HepG2 (cell line): Measurements from ENCODE around the gene SLC4A11. TPM values are rescaled to one million over a fixed set of nuclear protein-coding genes. Genes with fewer than 3 reads are reported as not detected.

Source experiments
- ATAC-seq: fragments of 200-7000 bp; cut with Tn5 transposase; 3 replicates; pipeline ENCODE4 v1.9.1; 2020; ENCODE audit warnings: mild to moderate bottlenecking, moderate library complexity
- BruUV-seq: library from RNA; stranded (reverse); fragments of 400-500 nt; replicated peaks from 2 replicates; lab custom pipeline; 2021; lab: Mats Ljungman, UMichigan
- CTCF ChIA-PET: fragments of 300-600 bp; formaldehyde crosslinking; extraction: SDS; loops from one replicate; lab custom pipeline; 2021; ENCODE audit warnings: low total read pairs, inconsistent platforms, low intra/inter-chr PET ratio; lab: Yijun Ruan, JAX
- POLR2A ChIA-PET: fragments of 350-600 bp; sonication (Branson Sonifier 250); formaldehyde crosslinking; loops from one replicate; lab custom pipeline; 2020; ENCODE audit warnings: antibody characterized with exemption, inconsistent platforms; lab: Yijun Ruan, JAX
- DNase-seq: peaks from one replicate; pipeline ENCODE4 v3.0.0-alpha.2; 2015; ENCODE audit warnings: low spot score
- FAIRE-seq: peaks from 3 replicates; lab custom pipeline; 2011; peaks lifted over from hg19 to GRCh38; lab: Jason Lieb, UNC
- H2AFZ ChIP-seq: one replicate; pipeline ENCODE4 v1.6.1; 2011; ENCODE audit warnings: low read length, inconsistent platforms
- H3K27ac ChIP-seq: fragments of 300-600 bp; 3 replicates; pipeline ENCODE4 v1.8.0; 2011; ENCODE audit warnings: mixed run types, mild to moderate bottlenecking, mixed read lengths, low read length, inconsistent platforms; ENCODE audit not compliant: insufficient read depth; ENCODE audit errors: extremely low read length
- H3K27me3 ChIP-seq, 2 experiments: fragments of 200-600 bp in 1 of 2; 2 replicates in 1 of 2; 3 replicates in 1 of 2; pipeline versions ENCODE4 v1.6.0 to v1.8.0; 2011; ENCODE audit warnings: low read length in 2 of 2, mild to moderate bottlenecking in 2 of 2, moderate library complexity in 2 of 2, inconsistent platforms in 1 of 2; ENCODE audit not compliant: insufficient read depth in 2 of 2, control insufficient read depth in 1 of 2
- H3K36me3 ChIP-seq, 2 experiments: fragments of 200-600 bp in 1 of 2; replicated peaks in 1 of 2; 2 replicates in 1 of 2; 3 replicates in 1 of 2; pipeline versions ENCODE4 v1.5.1 to v1.8.0; 2011; ENCODE audit warnings: low read length in 2 of 2, inconsistent platforms in 1 of 2; ENCODE audit not compliant: insufficient read depth in 2 of 2, control insufficient read depth in 1 of 2
- H3K4me1 ChIP-seq: 2 replicates; pipeline ENCODE4 v1.5.1; 2012; ENCODE audit warnings: low read length, inconsistent platforms; ENCODE audit not compliant: insufficient read depth
- H3K4me2 ChIP-seq: 2 replicates; pipeline ENCODE4 v1.6.0; 2011; ENCODE audit warnings: low read depth, low read length, inconsistent platforms
- H3K4me3 ChIP-seq, 3 experiments: fragments of 200-600 bp in 1 of 3; sonication (generic), shearing (Covaris generic) in 1 of 3; replicated peaks in 1 of 3; 2 replicates each; pipeline ENCODE4 v1.5.1; 2011 to 2016; ENCODE audit warnings: low read length in 3 of 3, inconsistent platforms in 2 of 3, low read depth in 2 of 3, mild to moderate bottlenecking in 2 of 3, control low read depth in 1 of 3, mixed read lengths in 1 of 3; ENCODE audit not compliant: insufficient read depth in 1 of 3
- H3K79me2 ChIP-seq: one replicate; pipeline ENCODE4 v1.6.1; 2011; ENCODE audit warnings: low read length, inconsistent platforms; ENCODE audit not compliant: insufficient read depth
- H3K9ac ChIP-seq: 2 replicates; pipeline ENCODE4 v1.6.0; 2011; ENCODE audit warnings: mild to moderate bottlenecking, low read depth, low read length, inconsistent platforms; ENCODE audit not compliant: insufficient read depth
- H3K9me3 ChIP-seq: 2 replicates; pipeline ENCODE4 v1.5.1; 2012; ENCODE audit warnings: mild to moderate bottlenecking, low read length
- H4K20me1 ChIP-seq: 2 replicates; pipeline ENCODE4 v1.6.0; 2011; ENCODE audit warnings: inconsistent platforms, mild to moderate bottlenecking, low read length, moderate library complexity; ENCODE audit not compliant: insufficient read depth
- BATF2 ChIP-seq: sonication (generic); formaldehyde crosslinking; IDR thresholded peaks from 2 replicates; pipeline ENCODE4 v1.8.0; 2022; ENCODE audit warnings: mild to moderate bottlenecking, missing genetic modification reagents, moderate library complexity
- CENPT ChIP-seq: sonication (generic); formaldehyde crosslinking; IDR thresholded peaks from 2 replicates; pipeline ENCODE4 v1.8.0; 2022; ENCODE audit warnings: low read depth, mild to moderate bottlenecking, moderate library complexity, missing genetic modification reagents
- JDP2 ChIP-seq: sonication (generic); formaldehyde crosslinking; IDR thresholded peaks from 2 replicates; pipeline ENCODE4 v1.8.1; 2022; ENCODE audit warnings: missing genetic modification reagents, borderline replicate concordance
- NFAT5 ChIP-seq: sonication (generic); formaldehyde crosslinking; IDR thresholded peaks from 2 replicates; pipeline ENCODE4 v1.4.0; 2020; ENCODE audit warnings: missing genetic modification reagents
- SP140L ChIP-seq: sonication (generic); formaldehyde crosslinking; IDR thresholded peaks from 2 replicates; pipeline ENCODE4 v1.4.0; 2020; ENCODE audit warnings: missing genetic modification reagents, borderline replicate concordance
- SRSF1 ChIP-seq: fragments of 200-400 bp; formaldehyde crosslinking; optimal IDR thresholded peaks from 2 replicates; pipeline ENCODE3; 2017; ENCODE audit warnings: mild to moderate bottlenecking, low read depth, low read length, moderate library complexity
- TBX2 ChIP-seq: sonication (generic); formaldehyde crosslinking; IDR thresholded peaks from 2 replicates; pipeline ENCODE4 v1.5.0; 2020; ENCODE audit warnings: missing genetic modification reagents, mild to moderate bottlenecking, borderline replicate concordance
- THAP8 ChIP-seq: sonication (generic); formaldehyde crosslinking; IDR thresholded peaks from 2 replicates; pipeline ENCODE4 v1.5.1; 2020; ENCODE audit warnings: missing genetic modification reagents, mild to moderate bottlenecking, borderline replicate concordance
- ZBTB21 ChIP-seq: sonication (generic); formaldehyde crosslinking; IDR thresholded peaks from 2 replicates; pipeline ENCODE4 v1.4.0; 2020; ENCODE audit warnings: missing genetic modification reagents
- ZFX ChIP-seq: sonication (generic); formaldehyde crosslinking; IDR thresholded peaks from 2 replicates; pipeline ENCODE4 v1.4.0; 2020; ENCODE audit warnings: mild to moderate bottlenecking, low read depth, missing genetic modification reagents, moderate library complexity
- ZNF337 ChIP-seq: sonication (generic); formaldehyde crosslinking; IDR thresholded peaks from 2 replicates; pipeline ENCODE4 v1.5.1; 2020; ENCODE audit warnings: missing genetic modification reagents, low read depth, mild to moderate bottlenecking, borderline replicate concordance
- ZNF513 ChIP-seq: sonication (generic); formaldehyde crosslinking; conservative IDR thresholded peaks from 2 replicates; pipeline ENCODE4 v1.5.0; 2020; ENCODE audit warnings: missing genetic modification reagents
- ZNF737 ChIP-seq: sonication (generic); formaldehyde crosslinking; IDR thresholded peaks from 2 replicates; pipeline ENCODE4 v1.5.0; 2020; ENCODE audit warnings: missing genetic modification reagents, mild to moderate bottlenecking, borderline replicate concordance
- ZNF772 ChIP-seq: sonication (generic); formaldehyde crosslinking; IDR thresholded peaks from 2 replicates; pipeline ENCODE4 v1.5.0; 2020; ENCODE audit warnings: mild to moderate bottlenecking, missing genetic modification reagents
- WGBS: methylation state at CpG from one replicate; pipeline ENCODE4 v1.1.6; 2017; ENCODE audit warnings: low lambda C conversion rate; 5-methylcytosine and 5-hydroxymethylcytosine counted together
- in situ Hi-C: cut with HindIII; loops from 2 replicates; pipeline ENCODE4 v1.10.0; 2017; ENCODE audit warnings: low pct_unique_long_range_greater_than_20kb; ENCODE audit not compliant: extremely low pct_ligation_motif_present
- intact Hi-C: fragments of 100-400 bp; cut with micrococcal nuclease; formaldehyde crosslinking; loops from one replicate; pipeline ENCODE4 v1.10.0; 2022; ENCODE audit not compliant: unreplicated experiment
- polyA plus RNA-seq, 8 experiments: library from polyadenylated mRNA; depleted of rRNA in 3 of 8; stranded (reverse) in 7 of 8; unstranded in 1 of 8; fragments of >200 nt; fragmentation: Illumina TruSeq in 4 of 8; extraction: Trizol in 4 of 8; gene quantifications; 2 replicates each; pipeline versions ENCODE4 v1.2.1 to v1.2.3, GENCODE V29; 2011 to 2016; ENCODE audit warnings: low read depth in 4 of 8, missing spikeins in 1 of 8, mixed read lengths in 1 of 8; ENCODE audit not compliant: insufficient read depth in 1 of 8
- total RNA-seq, 5 experiments: library from RNA; depleted of rRNA; stranded (reverse); fragments of >200 nt; fragmentation: Illumina TruSeq; extraction: Trizol; gene quantifications; 2 replicates each; pipeline ENCODE4 v1.2.3, GENCODE V29; 2016; ENCODE audit warnings: low read depth in 1 of 5

The SLC4A11 gene
- total and polyA plus RNA-seq, 2 of the 13 experiments (the other 11 are each of a cell fraction or from before 2014, with no cell fraction given) = 3.9 to 27.0 TPM

GRCh38 chr20:3203315-3204123 lies 35.5 kb downstream of the SLC4A11 start:
- peaks cover 34% of the 10 kb centered on the region for H3K4me1 ChIP-seq
- no peaks in the 10 kb centered on the region for H3K9me3 ChIP-seq
- H2AFZ ChIP-seq = no peak overlapping the region
- H4K20me1 ChIP-seq = peaks cover 4% of the 10 kb centered on the region; the same call in 1 of the 2 replicates
- peak overlapping the region; percentile 91 for H3K9ac ChIP-seq
- peaks cover 30% of the 10 kb centered on the region for H3K79me2 ChIP-seq
- peaks cover 22 to 31% of the 10 kb centered on the region in 2 experiments for H3K36me3 ChIP-seq
- ChIA-PET POLR2A (interaction anchor here (0.8 to 2.8 kb wide), 17 partner anchors 10 to 331 kb away, joined by 3 to 15 read pairs (median 4); partner anchors contain the start of genes FASTKD5, LZTS3 and UBOX5), CTCF (no interaction called here)
- peak overlapping the region; percentile 87 for H3K27ac ChIP-seq
- peaks cover 0 to under 1% of the 10 kb centered on the region in 2 experiments; a peak in 1 of 5 replicates for H3K27me3 ChIP-seq
- BruUV-seq = no TSS peak
- intact Hi-C loops = loop anchor here (1.0 kb wide), 3 partner anchors 30 to 85 kb away; partner anchors contain the start of gene LZTS3
- H3K4me3 ChIP-seq = peak overlapping the region; percentile 76 to 98 (median 81)
- no peak for FAIRE-seq
- peak; percentile 50 for DNase-seq
- peak; percentile 50 for ATAC-seq
- 2% methylated on average over 31 of the region's 31 CpGs for WGBS
- in situ Hi-C loops = no loop called here
- H3K4me2 ChIP-seq = peak overlapping the region; percentile 89
- TF ChIP-seq TBX2 (CRISPR knock-in tag) (peak; percentile 57; the same call in 1 of the 2 replicates), ZNF337 (CRISPR knock-in tag) (no peak), JDP2 (CRISPR knock-in tag) (no peak), CENPT (0 out of 2 replicates have a peak, but pooled peaks have one; percentile 17), SRSF1 (no peak), ZNF513 (CRISPR knock-in tag) (peak; percentile 86; the same call in 1 of the 2 replicates), THAP8 (no peak), ZNF737 (CRISPR knock-in tag) (0 out of 2 replicates have a peak, but pooled peaks have one; percentile 13), SP140L (CRISPR knock-in tag) (0 out of 2 replicates have a peak, but pooled peaks have one; percentile 32), ZFX (CRISPR knock-in tag) (peak; percentile 87), ZBTB21 (CRISPR knock-in tag) (no peak), NFAT5 (CRISPR knock-in tag) (peak; percentile 76; the same call in 1 of the 2 replicates), ZNF772 (CRISPR knock-in tag) (no peak), BATF2 (CRISPR knock-in tag) (peak; percentile 86)
